Adrenal gland (tissue), 5 donors: ENCODE results near the gene HPS4.

Experiments used
- POLR2A ChIP-seq, 2 donors: fragments of 450-650 bp; IDR thresholded peaks; one replicate each; pipeline ENCODE4 v1.6.1; 2017; ENCODE audit warnings: antibody characterized with exemption in 2 of 2, mild to moderate bottlenecking in 2 of 2, moderate library complexity in 1 of 2
- TF ChIP-seq, protein P1 (sequence below), 6 experiments: fragments of 450-650 bp in 4 of 6; fragments of 200-600 bp in 2 of 6; sonication (generic) in 1 of 6; IDR thresholded peaks; 1 replicate in 5 of 6; 2 replicates in 1 of 6; pipeline versions ENCODE4 v1.5.1 to v1.8.0; 2016 to 2021; ENCODE audit warnings: antibody characterized with exemption in 6 of 6, mild to moderate bottlenecking in 2 of 6, moderate library complexity in 1 of 6
- donor health status: DM: no; HTN: no; CAD: no.

DNA sequence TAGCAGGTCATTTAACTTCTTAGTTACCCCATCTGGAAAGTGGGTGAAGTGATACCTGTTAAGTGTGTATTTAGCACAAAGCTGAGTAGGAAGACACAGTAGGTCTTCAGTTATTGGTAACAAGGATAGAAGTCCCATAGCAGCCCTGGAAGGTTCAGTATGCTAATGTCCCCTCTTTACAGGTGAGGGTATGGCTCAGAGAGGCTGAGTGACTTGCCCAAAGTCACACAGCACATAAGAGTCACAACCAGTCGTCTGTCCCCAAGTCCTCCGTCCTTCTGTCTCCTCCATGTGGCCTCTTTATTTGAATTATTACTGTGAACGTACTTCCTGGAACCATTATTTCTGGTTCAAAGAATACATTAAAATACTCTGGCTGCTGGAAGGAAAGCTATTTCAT is 44.0 kb downstream of the HPS4 start:
- no peak for TF ChIP-seq POLR2A (IDR thresholded peaks at IDR 0.05)
- TF ChIP-seq, protein P1, sequence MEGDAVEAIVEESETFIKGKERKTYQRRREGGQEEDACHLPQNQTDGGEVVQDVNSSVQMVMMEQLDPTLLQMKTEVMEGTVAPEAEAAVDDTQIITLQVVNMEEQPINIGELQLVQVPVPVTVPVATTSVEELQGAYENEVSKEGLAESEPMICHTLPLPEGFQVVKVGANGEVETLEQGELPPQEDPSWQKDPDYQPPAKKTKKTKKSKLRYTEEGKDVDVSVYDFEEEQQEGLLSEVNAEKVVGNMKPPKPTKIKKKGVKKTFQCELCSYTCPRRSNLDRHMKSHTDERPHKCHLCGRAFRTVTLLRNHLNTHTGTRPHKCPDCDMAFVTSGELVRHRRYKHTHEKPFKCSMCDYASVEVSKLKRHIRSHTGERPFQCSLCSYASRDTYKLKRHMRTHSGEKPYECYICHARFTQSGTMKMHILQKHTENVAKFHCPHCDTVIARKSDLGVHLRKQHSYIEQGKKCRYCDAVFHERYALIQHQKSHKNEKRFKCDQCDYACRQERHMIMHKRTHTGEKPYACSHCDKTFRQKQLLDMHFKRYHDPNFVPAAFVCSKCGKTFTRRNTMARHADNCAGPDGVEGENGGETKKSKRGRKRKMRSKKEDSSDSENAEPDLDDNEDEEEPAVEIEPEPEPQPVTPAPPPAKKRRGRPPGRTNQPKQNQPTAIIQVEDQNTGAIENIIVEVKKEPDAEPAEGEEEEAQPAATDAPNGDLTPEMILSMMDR (IDR thresholded peaks at IDR 0.05), result no peak
